NB4 (cell line): ENCODE measurements around the gene FAM168B.

Experiments used
- MYC ChIP-seq: IDR thresholded peaks from 2 replicates; pipeline ENCODE4 v1.6.1; 2011; ENCODE audit warnings: low read depth, low read length
- POLR2A ChIP-seq: IDR thresholded peaks from 2 replicates; pipeline ENCODE4 v1.6.1; 2011; ENCODE audit warnings: mild to moderate bottlenecking; ENCODE audit not compliant: insufficient read length; ENCODE audit errors: extremely low read depth
- TF ChIP-seq, protein P1 (sequence below): IDR thresholded peaks from one replicate; pipeline ENCODE4 v1.5.1; 2012; ENCODE audit warnings: low read depth, low read length
- TF ChIP-seq, protein P2 (sequence below): IDR thresholded peaks from 2 replicates; pipeline ENCODE4 v1.6.1; 2011; ENCODE audit warnings: low read depth, low read length

DNA sequence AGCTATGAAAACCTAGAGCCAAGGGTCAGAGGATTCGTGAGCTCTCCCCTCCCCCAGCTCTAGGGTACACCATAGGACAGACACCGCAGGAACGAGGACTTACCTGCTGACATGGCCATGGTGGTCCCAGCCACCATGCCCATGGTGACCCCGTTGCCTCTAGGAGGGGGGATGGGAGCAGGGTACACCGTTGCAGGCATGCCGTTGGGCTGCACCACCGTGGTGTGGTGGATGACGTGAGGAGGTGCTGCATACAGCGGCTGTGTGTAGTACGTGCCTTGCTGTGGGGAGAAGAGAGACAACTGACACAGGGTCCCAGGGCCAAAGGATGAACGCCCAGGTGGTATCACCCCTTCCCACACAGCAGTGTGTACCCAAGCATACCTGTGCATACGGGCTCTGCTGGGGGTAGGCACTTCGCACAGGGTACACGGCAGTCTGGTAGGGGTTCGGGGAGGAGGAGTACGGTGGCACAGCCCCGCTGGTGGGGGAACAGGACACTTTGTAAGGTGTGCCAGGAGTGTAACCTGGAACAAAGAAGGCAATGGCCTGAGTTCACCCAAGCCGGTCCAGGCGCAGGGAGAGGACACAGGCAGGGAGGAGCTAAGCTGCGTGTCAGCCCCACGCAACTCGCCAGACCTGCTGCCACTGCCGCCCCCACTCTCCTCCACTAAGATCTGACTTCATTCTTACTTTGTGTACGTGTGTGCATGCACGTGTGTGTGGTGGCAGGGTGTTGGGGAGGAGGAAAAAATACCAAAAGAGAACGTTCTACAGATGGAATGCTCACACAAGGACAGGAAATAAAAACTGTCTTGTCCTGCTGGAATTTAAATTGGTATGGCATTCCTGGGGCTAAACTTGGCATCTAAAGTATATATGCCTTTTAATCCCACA is 37.8 kb downstream of the FAM168B start:
- no peak for TF ChIP-seq POLR2A
- TF ChIP-seq, protein P1, sequence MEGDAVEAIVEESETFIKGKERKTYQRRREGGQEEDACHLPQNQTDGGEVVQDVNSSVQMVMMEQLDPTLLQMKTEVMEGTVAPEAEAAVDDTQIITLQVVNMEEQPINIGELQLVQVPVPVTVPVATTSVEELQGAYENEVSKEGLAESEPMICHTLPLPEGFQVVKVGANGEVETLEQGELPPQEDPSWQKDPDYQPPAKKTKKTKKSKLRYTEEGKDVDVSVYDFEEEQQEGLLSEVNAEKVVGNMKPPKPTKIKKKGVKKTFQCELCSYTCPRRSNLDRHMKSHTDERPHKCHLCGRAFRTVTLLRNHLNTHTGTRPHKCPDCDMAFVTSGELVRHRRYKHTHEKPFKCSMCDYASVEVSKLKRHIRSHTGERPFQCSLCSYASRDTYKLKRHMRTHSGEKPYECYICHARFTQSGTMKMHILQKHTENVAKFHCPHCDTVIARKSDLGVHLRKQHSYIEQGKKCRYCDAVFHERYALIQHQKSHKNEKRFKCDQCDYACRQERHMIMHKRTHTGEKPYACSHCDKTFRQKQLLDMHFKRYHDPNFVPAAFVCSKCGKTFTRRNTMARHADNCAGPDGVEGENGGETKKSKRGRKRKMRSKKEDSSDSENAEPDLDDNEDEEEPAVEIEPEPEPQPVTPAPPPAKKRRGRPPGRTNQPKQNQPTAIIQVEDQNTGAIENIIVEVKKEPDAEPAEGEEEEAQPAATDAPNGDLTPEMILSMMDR = no peak
- TF ChIP-seq, protein P2, sequence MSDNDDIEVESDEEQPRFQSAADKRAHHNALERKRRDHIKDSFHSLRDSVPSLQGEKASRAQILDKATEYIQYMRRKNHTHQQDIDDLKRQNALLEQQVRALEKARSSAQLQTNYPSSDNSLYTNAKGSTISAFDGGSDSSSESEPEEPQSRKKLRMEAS = no peak
- no peak for TF ChIP-seq MYC
